Endothelial cell of umbilical vein (primary cell): ENCODE measurements around the gene FSTL4. TPM values are rescaled to one million over a fixed set of nuclear protein-coding genes. Genes with fewer than 3 reads are reported as not detected.

Experiments
- BruUV-seq: library from RNA; stranded (reverse); fragments of 400-500 nt; replicated peaks from 2 replicates; lab custom pipeline; 2021; lab: Mats Ljungman, UMichigan
- CTCF ChIA-PET: fragments of 300-600, 350-600 bp; sonication (Branson Sonifier 250); formaldehyde crosslinking; loops from one replicate; lab custom pipeline; 2021; ENCODE audit warnings: antibody characterized with exemption, inconsistent platforms; lab: Charles Lee
- POLR2A ChIA-PET: fragments of 300-600, 350-600 bp; sonication (Branson Sonifier 250); formaldehyde crosslinking; loops from one replicate; lab custom pipeline; 2021; ENCODE audit warnings: antibody characterized with exemption, inconsistent platforms; lab: Charles Lee
- DNase-seq: peaks from one replicate; pipeline ENCODE4 v3.0.0-alpha.2; 2011; ENCODE audit warnings: low read depth, low spot score
- FAIRE-seq: peaks from 2 replicates; lab custom pipeline; 2011; peaks lifted over from hg19 to GRCh38; lab: Jason Lieb, UNC
- H2AFZ ChIP-seq: 2 replicates; pipeline ENCODE4 v1.6.0; 2012; ENCODE audit warnings: low read depth, low read length, control low read depth, inconsistent platforms
- H3K27ac ChIP-seq: 2 replicates; pipeline ENCODE4 v1.5.1; 2011; ENCODE audit warnings: low read depth, mild to moderate bottlenecking, control low read depth, low read length, moderate library complexity; ENCODE audit not compliant: insufficient read depth
- H3K27me3 ChIP-seq, 2 experiments: 2 replicates each; pipeline versions ENCODE4 v1.6.0 to v1.6.1; 2011; ENCODE audit warnings: low read length in 2 of 2, mixed read lengths in 1 of 2; ENCODE audit not compliant: control insufficient read depth in 2 of 2, insufficient read depth in 2 of 2
- H3K36me3 ChIP-seq, 2 experiments: 2 replicates in 1 of 2; 3 replicates in 1 of 2; pipeline ENCODE4 v1.5.1; 2011; ENCODE audit warnings: low read length in 2 of 2, mild to moderate bottlenecking in 1 of 2, moderate library complexity in 1 of 2; ENCODE audit not compliant: control insufficient read depth in 2 of 2, insufficient read depth in 2 of 2; ENCODE audit errors: extremely low read depth in 1 of 2
- H3K4me1 ChIP-seq: 3 replicates; pipeline ENCODE4 v1.5.1; 2011; ENCODE audit warnings: mild to moderate bottlenecking, low read length; ENCODE audit not compliant: control insufficient read depth, insufficient read depth; ENCODE audit errors: extremely low read depth
- H3K4me2 ChIP-seq: 2 replicates; pipeline ENCODE4 v1.6.1; 2011; ENCODE audit warnings: low read length, control low read depth, mixed read lengths; ENCODE audit not compliant: insufficient read depth
- H3K4me3 ChIP-seq, 3 experiments: fragments of 200-600 bp in 1 of 3; sonication (generic), shearing (Covaris generic) in 1 of 3; replicated peaks in 1 of 3; 2 replicates each; pipeline ENCODE4 v1.5.1; 2011 to 2016; ENCODE audit warnings: control low read depth in 3 of 3, low read length in 3 of 3, mild to moderate bottlenecking in 2 of 3, inconsistent platforms in 1 of 3, low read depth in 1 of 3, moderate library complexity in 1 of 3; ENCODE audit not compliant: insufficient read depth in 1 of 3
- H3K79me2 ChIP-seq: 2 replicates; pipeline ENCODE4 v1.6.0; 2012; ENCODE audit warnings: low read length, inconsistent platforms; ENCODE audit not compliant: control insufficient read depth, insufficient read depth
- H3K9ac ChIP-seq: replicated peaks from 2 replicates; pipeline ENCODE3; 2011; ENCODE audit warnings: low read length, control low read depth; ENCODE audit not compliant: insufficient read depth; ENCODE audit errors: extremely low read depth
- H3K9me1 ChIP-seq: replicated peaks from 3 replicates; pipeline ENCODE4 v1.6.0; 2011; ENCODE audit warnings: mild to moderate bottlenecking, low read length; ENCODE audit not compliant: control insufficient read depth, insufficient read depth; ENCODE audit errors: extremely low read depth
- H3K9me3 ChIP-seq: replicated peaks from 2 replicates; pipeline ENCODE4 v1.5.1; 2012; ENCODE audit warnings: low read length, inconsistent platforms; ENCODE audit not compliant: control insufficient read depth, insufficient read depth
- H4K20me1 ChIP-seq: replicated peaks from 2 replicates; pipeline ENCODE3; 2011; ENCODE audit warnings: mild to moderate bottlenecking, low read length; ENCODE audit not compliant: control insufficient read depth, insufficient read depth; ENCODE audit errors: extremely low read depth
- EZH2 ChIP-seq: IDR thresholded peaks from 2 replicates; pipeline ENCODE4 v1.6.1; 2012; ENCODE audit warnings: borderline replicate concordance, low read depth, mild to moderate bottlenecking, moderate library complexity, low read length, inconsistent platforms; ENCODE audit not compliant: severe bottlenecking
- FOS ChIP-seq: IDR thresholded peaks from 2 replicates; pipeline ENCODE4 v1.6.1; 2011; ENCODE audit warnings: mild to moderate bottlenecking, low read length, moderate library complexity, borderline replicate concordance; ENCODE audit not compliant: insufficient read depth
- GATA2 ChIP-seq: IDR thresholded peaks from 2 replicates; pipeline ENCODE4 v1.7.0; 2011; ENCODE audit warnings: low read depth, mild to moderate bottlenecking, moderate library complexity, mixed read lengths, low read length; ENCODE audit not compliant: insufficient read length, insufficient read depth
- JUN ChIP-seq: IDR thresholded peaks from 2 replicates; pipeline ENCODE4 v1.6.1; 2011; ENCODE audit warnings: borderline replicate concordance, low read depth; ENCODE audit not compliant: insufficient read length, insufficient read depth
- MYC ChIP-seq: IDR thresholded peaks from one replicate; pipeline ENCODE4 v1.6.1; 2011; ENCODE audit warnings: mild to moderate bottlenecking, low read depth, low read length
- POLR2A ChIP-seq: IDR thresholded peaks from 2 replicates; pipeline ENCODE4 v1.6.1; 2012; ENCODE audit warnings: low read depth, mild to moderate bottlenecking, control low read depth, low read length
- POLR2AphosphoS5 ChIP-seq: IDR thresholded peaks from 2 replicates; pipeline ENCODE4 v1.6.1; 2012; ENCODE audit warnings: low read depth, mild to moderate bottlenecking, control low read depth, low read length, moderate library complexity; ENCODE audit not compliant: insufficient read depth
- dilution Hi-C: fragments of 300-500 bp; cut with MboI; formaldehyde crosslinking; loops from one replicate; pipeline ENCODE4 v1.15.0; 2019; ENCODE audit warnings: low sequenced_read_pairs; ENCODE audit not compliant: extremely low pct_ligation_motif_present
- intact Hi-C: fragments of 100-400 bp; cut with micrococcal nuclease; formaldehyde crosslinking; loops from one replicate; pipeline ENCODE4 v1.10.0; 2022
- polyA plus RNA-seq, 4 experiments: library from polyadenylated mRNA; depleted of rRNA in 3 of 4; stranded (reverse) in 3 of 4; unstranded in 1 of 4; fragments of >200 nt; gene quantifications; 2 replicates each; pipeline versions ENCODE4 v1.2.1 to v1.2.3, GENCODE V29; 2011 to 2012; ENCODE audit warnings: missing spikeins in 1 of 4
- total RNA-seq: library from RNA; stranded (reverse); gene quantifications from 2 replicates; pipeline ENCODE4 v1.2.3, GENCODE V29; 2021
- TF ChIP-seq, protein P1 (sequence below), 2 donors: IDR thresholded peaks; 1 replicate in 1 of 2; 2 replicates in 1 of 2; pipeline ENCODE4 v1.5.1; 2011; ENCODE audit warnings: low read length in 2 of 2, mild to moderate bottlenecking in 2 of 2, moderate library complexity in 2 of 2, control low read depth in 1 of 2, inconsistent platforms in 1 of 2, low read depth in 1 of 2; ENCODE audit not compliant: insufficient read depth in 1 of 2; ENCODE audit errors: extremely low read depth in 1 of 2
- TF ChIP-seq, protein P2 (sequence below): IDR thresholded peaks from 2 replicates; pipeline ENCODE4 v1.6.1; 2011; ENCODE audit not compliant: insufficient read depth, insufficient read length

The FSTL4 gene
- total and polyA plus RNA-seq, 2 donors (not counting 3 experiments of a cell fraction or from before 2014, with no cell fraction given), result 0.18 TPM; not detected in 1

DNA sequence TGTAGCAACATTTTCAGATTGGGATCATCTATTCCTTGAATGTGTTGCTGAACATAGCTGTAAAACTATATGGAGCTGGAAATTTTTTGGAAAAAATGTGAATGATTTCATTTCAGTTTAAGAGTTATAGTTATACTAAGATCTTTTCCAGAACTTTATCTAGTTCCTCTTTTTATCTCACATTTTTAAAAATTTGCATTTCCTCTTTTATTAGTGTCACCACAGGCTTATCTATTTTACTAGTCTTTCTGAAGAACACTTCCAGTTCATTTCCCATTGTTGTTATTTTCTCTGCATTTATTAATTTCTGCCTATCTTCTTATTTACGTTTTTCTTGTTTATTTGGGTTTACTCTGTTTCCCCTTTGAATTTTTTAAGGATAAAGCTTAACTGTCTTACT, 46.0 kb upstream of the FSTL4 start:
- H3K9ac ChIP-seq, result no peak overlapping the region
- H3K79me2 ChIP-seq, result no peaks in the 10 kb centered on the region
- H3K27me3 ChIP-seq, result peaks cover 2 to 15% of the 10 kb centered on the region in 2 experiments
- no peaks in the 10 kb centered on the region for H4K20me1 ChIP-seq
- no peaks in the 10 kb centered on the region for H3K4me1 ChIP-seq
- no peak overlapping the region for H3K4me2 ChIP-seq
- H2AFZ ChIP-seq, result no peak overlapping the region
- no peaks in the 10 kb centered on the region for H3K36me3 ChIP-seq
- H3K4me3 ChIP-seq, result no peak overlapping the region
- dilution Hi-C loops, result no loop called here
- H3K9me3 ChIP-seq, result no peaks in the 10 kb centered on the region
- FAIRE-seq (no peak), DNase-seq (no peak)
- no peaks in the 10 kb centered on the region for H3K9me1 ChIP-seq
- intact Hi-C loops, result no loop called here
- ChIA-PET CTCF (no interaction called here), POLR2A (no interaction called here)
- H3K27ac ChIP-seq, result no peak overlapping the region
- TF ChIP-seq MYC, result no peak
- no peak for TF ChIP-seq FOS
- TF ChIP-seq JUN, result no peak
- no peak for TF ChIP-seq POLR2A
- TF ChIP-seq EZH2, result no peak
- TF ChIP-seq POLR2AphosphoS5, result no peak
- no peak for TF ChIP-seq GATA2
- TF ChIP-seq, protein P1, sequence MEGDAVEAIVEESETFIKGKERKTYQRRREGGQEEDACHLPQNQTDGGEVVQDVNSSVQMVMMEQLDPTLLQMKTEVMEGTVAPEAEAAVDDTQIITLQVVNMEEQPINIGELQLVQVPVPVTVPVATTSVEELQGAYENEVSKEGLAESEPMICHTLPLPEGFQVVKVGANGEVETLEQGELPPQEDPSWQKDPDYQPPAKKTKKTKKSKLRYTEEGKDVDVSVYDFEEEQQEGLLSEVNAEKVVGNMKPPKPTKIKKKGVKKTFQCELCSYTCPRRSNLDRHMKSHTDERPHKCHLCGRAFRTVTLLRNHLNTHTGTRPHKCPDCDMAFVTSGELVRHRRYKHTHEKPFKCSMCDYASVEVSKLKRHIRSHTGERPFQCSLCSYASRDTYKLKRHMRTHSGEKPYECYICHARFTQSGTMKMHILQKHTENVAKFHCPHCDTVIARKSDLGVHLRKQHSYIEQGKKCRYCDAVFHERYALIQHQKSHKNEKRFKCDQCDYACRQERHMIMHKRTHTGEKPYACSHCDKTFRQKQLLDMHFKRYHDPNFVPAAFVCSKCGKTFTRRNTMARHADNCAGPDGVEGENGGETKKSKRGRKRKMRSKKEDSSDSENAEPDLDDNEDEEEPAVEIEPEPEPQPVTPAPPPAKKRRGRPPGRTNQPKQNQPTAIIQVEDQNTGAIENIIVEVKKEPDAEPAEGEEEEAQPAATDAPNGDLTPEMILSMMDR (IDR thresholded peaks at IDR 0.05; ENCODE audit: extremely low read depth in 1 of 2, insufficient read depth in 1 of 2, low read depth in 1 of 2, low read length in 2 of 2), result no peak
- TF ChIP-seq, protein P2, sequence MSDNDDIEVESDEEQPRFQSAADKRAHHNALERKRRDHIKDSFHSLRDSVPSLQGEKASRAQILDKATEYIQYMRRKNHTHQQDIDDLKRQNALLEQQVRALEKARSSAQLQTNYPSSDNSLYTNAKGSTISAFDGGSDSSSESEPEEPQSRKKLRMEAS, result no peak
- no TSS peak for BruUV-seq
